Neutrophil (primary cell): ENCODE data around the gene MRGPRG.

Experiments used
- H3K27ac ChIP-seq: fragments of 200-600 bp; sonication (generic); 2 replicates; pipeline ENCODE4 v1.5.1; 2016; ENCODE audit warnings: mild to moderate bottlenecking, moderate library complexity
- H3K27me3 ChIP-seq: fragments of 200-600 bp; sonication (generic); 2 replicates; pipeline ENCODE4 v1.6.0; 2016; ENCODE audit warnings: mild to moderate bottlenecking
- H3K36me3 ChIP-seq: fragments of 200-600 bp; sonication (generic); 2 replicates; pipeline ENCODE4 v1.5.1; 2017
- H3K4me1 ChIP-seq, 2 experiments: fragments of 200-600 bp in 1 of 2; sonication (generic) in 1 of 2; 1 replicate in 1 of 2; 2 replicates in 1 of 2; pipeline versions ENCODE4 v1.5.1 to v1.6.1; 2013 to 2016; ENCODE audit warnings: low read depth in 1 of 2, low read length in 1 of 2, mild to moderate bottlenecking in 1 of 2, moderate library complexity in 1 of 2; ENCODE audit not compliant: control insufficient read depth in 1 of 2, insufficient read depth in 1 of 2
- H3K4me3 ChIP-seq, 2 experiments: fragments of 200-600 bp in 1 of 2; sonication (generic) in 1 of 2; 1 replicate in 1 of 2; 2 replicates in 1 of 2; pipeline ENCODE4 v1.5.1; 2013 to 2016; ENCODE audit warnings: low read depth in 1 of 2, low read length in 1 of 2, mild to moderate bottlenecking in 1 of 2, moderate library complexity in 1 of 2
- H3K9me3 ChIP-seq: fragments of 200-600 bp; sonication (generic); 2 replicates; pipeline ENCODE4 v1.5.1; 2016
- TF ChIP-seq, protein P1 (sequence below): fragments of 200-600 bp; sonication (generic); IDR thresholded peaks from 2 replicates; pipeline ENCODE4 v1.5.1; 2016; ENCODE audit warnings: antibody characterized with exemption

Gene MRGPRG

DNA sequence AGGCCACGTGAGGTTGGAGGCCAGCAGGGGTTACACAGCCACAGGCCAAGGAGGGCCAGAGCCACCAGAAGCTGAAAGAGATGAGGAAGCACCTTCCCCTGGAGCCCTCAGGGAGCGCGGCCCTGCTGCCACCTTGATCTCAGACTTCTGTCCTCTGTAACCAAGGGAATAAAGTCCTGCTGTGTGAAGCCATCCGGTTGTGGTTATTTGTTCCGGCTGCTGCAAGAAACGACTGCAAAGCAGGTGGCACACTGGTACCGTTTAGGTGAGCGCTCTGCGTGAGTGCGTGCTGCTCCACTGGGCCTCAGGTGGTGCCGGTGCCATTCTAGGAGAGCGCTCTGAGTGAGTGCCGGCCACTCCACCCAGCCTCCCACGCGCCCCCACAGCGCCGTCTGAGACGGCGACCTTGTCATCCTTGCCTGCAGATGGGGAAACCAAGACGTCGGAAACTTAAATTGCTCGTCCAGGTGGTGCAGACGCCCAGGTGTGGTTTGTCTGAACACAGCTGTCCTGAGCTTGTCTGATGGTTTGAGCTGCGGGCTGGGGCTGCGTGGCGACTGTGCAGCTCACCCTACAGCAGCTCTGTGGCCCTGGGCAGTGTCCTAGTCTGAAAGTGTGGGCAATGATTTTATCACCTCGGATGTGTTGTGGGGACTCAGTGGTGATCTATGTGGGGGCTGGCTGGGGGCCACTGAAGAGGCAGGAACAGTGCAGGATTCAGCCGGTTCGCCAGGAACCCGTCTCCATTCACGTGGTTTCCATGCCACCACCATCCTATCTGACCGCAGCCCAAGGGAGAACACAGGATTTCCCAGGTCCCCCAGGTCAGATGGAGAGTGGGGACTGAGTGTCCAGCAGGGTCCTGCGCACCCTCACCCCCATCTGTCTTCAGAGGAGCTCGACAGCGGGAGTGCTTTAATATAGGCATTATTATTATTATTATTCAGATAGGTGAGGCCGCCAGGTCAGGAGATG is 4.6 kb upstream of the MRGPRG start:
- no peaks in the 10 kb centered on the region for H3K9me3 ChIP-seq
- H3K4me3 ChIP-seq, result no peak overlapping the region
- no peak overlapping the region for H3K27ac ChIP-seq
- H3K4me1 ChIP-seq, result no peaks in the 10 kb centered on the region
- no peaks in the 10 kb centered on the region for H3K36me3 ChIP-seq
- peaks cover 33% of the 10 kb centered on the region for H3K27me3 ChIP-seq
- TF ChIP-seq, protein P1, sequence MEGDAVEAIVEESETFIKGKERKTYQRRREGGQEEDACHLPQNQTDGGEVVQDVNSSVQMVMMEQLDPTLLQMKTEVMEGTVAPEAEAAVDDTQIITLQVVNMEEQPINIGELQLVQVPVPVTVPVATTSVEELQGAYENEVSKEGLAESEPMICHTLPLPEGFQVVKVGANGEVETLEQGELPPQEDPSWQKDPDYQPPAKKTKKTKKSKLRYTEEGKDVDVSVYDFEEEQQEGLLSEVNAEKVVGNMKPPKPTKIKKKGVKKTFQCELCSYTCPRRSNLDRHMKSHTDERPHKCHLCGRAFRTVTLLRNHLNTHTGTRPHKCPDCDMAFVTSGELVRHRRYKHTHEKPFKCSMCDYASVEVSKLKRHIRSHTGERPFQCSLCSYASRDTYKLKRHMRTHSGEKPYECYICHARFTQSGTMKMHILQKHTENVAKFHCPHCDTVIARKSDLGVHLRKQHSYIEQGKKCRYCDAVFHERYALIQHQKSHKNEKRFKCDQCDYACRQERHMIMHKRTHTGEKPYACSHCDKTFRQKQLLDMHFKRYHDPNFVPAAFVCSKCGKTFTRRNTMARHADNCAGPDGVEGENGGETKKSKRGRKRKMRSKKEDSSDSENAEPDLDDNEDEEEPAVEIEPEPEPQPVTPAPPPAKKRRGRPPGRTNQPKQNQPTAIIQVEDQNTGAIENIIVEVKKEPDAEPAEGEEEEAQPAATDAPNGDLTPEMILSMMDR, result no peak

DNA sequence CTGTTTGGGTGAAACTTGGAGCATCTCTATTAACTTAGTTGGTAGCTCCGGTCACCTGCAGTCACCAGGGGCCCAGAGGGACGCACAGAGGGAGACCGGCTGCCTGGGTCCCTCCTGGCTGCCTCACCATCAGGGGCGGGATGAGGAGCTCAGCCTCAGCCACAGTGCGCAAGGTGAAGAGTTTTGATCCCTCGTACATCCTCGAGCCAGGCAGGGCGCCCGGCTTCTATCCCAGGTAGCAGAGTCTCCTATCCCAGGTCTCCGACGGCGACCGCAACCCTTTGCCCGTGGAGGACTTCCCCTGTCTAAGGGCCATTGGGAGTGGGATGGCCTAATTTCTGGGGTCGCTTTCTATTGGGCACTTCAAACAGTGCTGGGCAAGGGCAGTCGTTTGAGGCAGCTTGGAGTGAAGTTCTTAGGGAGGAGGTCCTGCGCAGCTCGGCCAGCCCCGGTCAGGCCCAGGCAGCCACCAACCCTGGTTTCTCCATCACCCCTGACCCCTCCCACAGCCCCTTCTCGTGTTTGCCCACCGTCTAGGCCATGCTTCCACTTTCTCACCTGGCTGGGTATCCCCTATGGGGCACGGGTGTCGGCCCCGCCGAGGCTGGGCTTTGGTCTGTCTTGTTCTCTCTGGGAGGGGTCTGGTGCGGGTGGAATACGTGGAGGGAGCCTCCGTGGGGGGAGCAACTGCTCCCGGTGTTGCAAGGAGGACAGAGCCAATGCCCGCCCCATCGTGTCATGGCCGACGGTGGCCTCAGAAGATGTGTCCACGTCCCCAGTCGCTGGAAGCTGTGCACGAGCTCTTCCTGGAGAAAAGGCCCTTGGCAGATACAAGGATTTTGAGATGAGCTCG is 3.6 kb upstream of the MRGPRG start:
- Histone ChIP-seq H3K27me3 (peaks cover 33% of the 10 kb centered on the region), H3K27ac (no peak overlapping the region), H3K4me1 (no peaks in the 10 kb centered on the region), H3K36me3 (no peaks in the 10 kb centered on the region), H3K9me3 (no peaks in the 10 kb centered on the region), H3K4me3 (no peak overlapping the region)
- TF ChIP-seq, protein P1, result no peak

DNA sequence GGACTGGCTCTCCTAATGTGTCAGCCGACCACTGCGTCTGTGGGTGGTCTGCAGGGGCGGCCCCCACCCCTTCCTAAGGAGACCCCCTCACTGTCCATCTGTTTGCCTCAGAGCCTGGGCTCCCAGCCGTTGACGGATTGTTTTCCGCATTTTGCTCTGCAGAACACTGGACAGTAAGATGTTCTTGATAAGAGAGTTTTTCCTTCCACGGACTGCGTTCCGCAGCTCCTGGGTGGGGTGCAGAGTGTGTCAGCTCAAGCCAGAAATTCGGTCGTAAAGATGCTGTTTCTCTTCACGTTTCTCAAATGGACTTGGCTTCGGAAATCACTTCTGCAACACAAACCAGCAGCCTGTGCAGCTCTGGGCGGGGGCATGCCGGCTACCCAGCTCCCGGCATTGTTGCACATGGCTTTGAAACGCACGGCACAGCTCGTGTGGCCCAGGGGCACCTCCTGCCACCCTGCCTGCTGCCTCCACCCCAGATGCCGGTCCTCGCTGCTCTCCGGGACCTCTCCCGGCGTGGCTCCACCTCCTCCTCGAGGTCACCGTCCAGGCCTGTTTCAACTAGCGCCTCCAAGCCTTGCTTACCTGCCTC is 2.9 kb upstream of the MRGPRG start:
- Histone ChIP-seq H3K4me3 (no peak overlapping the region), H3K4me1 (no peaks in the 10 kb centered on the region), H3K9me3 (no peaks in the 10 kb centered on the region), H3K36me3 (no peaks in the 10 kb centered on the region), H3K27ac (no peak overlapping the region), H3K27me3 (peaks cover 34% of the 10 kb centered on the region)
- TF ChIP-seq, protein P1, result no peak

DNA sequence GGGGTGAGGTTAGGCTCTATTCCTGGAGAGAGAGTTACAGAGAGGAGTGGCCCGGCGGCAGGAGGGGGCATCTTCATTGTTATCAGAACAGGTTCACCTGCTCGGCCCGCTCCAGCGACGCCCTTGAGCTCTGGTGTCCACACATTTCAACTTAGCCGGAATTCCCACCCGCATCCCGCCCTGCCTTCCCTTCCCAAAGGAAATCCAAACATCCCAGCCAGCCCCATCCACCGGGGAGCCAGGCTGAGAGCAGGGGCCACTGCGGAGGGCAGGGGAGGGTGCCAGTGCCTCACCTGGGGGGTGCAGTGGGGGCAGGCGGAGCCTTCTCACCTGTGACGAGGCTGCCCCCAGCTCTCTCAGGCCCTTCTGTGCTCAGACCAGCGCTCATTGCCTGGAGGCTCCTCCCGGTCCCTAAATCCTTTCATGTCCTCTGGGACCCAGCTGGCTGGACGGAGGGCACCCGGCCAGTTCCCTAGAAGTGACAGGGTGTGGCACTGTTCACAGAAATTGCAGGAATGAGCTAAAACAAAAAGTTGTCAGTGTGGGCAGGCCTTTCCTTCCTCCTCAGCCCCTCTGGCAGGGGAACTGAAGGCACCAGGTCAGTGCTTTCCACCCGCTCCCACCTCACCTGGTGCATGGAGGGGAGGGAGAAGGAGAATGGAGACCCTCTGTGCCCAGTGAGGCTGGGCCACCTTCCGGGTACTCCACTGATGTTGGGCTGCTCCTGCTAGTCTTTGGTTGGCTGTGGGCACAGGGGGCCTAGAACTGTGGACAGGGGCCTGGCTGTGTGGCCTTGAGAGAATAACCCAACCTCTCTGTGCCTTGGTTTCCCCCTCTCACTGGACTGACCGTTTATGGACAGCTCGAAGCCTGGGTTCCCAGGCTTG is 2.2 kb upstream of the MRGPRG start:
- H3K27ac ChIP-seq, result no peak overlapping the region
- H3K4me3 ChIP-seq, result no peak overlapping the region
- H3K36me3 ChIP-seq, result no peaks in the 10 kb centered on the region
- TF ChIP-seq, protein P1, result no peak
- peaks cover 41% of the 10 kb centered on the region for H3K27me3 ChIP-seq
- H3K4me1 ChIP-seq, result no peaks in the 10 kb centered on the region
- H3K9me3 ChIP-seq, result no peaks in the 10 kb centered on the region

DNA sequence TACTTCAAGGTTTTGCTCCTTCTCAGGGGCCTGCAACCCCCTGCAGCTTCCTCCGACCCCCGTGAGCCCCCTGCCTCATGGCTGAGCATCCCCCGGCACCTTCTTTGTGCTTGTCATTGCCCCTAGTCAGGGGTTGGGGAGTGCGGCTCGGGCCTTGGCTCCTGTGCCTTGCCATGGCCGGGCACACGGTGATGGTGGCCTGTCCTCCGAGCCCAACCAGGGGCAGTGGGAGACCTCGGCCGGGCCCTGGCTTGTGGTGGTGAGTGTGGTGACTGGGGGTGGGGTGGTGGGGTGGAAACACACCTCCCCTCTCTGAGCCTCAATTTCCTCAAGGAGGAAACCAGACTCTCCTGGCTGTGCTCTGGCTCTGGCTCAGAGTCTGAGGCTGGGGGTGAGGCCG is 1.5 kb upstream of the MRGPRG start:
- H3K36me3 ChIP-seq, result no peaks in the 10 kb centered on the region
- peaks cover 48% of the 10 kb centered on the region for H3K27me3 ChIP-seq
- no peak overlapping the region for H3K4me3 ChIP-seq
- no peaks in the 10 kb centered on the region for H3K4me1 ChIP-seq
- TF ChIP-seq, protein P1, result no peak
- no peaks in the 10 kb centered on the region for H3K9me3 ChIP-seq
- H3K27ac ChIP-seq, result no peak overlapping the region
